NOMO-1 (cell line): ENCODE data around the gene PYGO1.
"Not testable (repeated sequence)": the region's sequence is repeated elsewhere in the genome, so short reads cannot be mapped to it uniquely, and the experiment has no call there.

Source experiments
- DNase-seq, 2 experiments: peaks; one replicate each; lab custom pipeline; 2025; ENCODE audit not compliant: unreplicated experiment in 2 of 2; lab: John Stamatoyannopoulos, UW

Gene PYGO1, protein sequence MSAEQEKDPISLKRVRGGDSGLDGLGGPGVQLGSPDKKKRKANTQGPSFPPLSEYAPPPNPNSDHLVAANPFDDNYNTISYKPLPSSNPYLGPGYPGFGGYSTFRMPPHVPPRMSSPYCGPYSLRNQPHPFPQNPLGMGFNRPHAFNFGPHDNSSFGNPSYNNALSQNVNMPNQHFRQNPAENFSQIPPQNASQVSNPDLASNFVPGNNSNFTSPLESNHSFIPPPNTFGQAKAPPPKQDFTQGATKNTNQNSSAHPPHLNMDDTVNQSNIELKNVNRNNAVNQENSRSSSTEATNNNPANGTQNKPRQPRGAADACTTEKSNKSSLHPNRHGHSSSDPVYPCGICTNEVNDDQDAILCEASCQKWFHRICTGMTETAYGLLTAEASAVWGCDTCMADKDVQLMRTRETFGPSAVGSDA

DNA sequence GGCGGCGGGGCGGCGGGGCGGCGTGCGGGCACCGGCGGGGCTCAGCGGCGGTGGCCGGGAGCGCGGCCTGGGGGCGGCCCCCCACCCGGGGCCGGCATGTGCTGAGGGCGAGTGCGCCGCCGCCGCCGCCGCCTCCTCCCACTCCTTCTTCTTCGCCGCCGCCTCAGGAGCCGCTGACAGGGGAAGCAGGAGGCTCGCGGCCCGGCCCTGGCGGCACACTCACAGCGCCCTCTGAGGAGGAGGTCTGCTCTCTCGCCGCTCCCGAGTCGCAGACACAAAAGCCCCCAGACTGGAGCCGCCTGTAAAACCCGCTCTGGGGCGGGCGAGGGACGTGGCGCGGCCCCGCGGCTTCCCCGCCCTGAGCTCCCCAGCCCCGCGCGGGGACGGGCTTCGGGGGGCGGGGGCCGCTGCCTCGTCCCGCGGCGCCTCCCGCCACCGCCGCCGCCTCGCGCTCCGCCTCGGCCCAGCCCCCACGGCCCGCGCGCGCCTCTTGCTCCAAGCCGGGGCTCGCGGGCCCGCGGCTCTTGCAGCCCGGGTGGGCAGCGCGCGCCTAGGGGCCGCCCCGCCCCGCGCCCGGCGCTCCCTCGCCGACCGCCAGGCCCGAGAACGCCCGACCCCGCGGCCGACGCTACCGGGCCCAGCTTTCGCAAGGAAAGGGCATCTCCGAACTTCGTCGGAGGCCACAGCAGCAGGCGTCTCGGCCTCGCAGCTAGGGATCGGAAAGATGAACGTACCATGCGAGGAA is at the start of gene PYGO1:
Gene PYGO1, minus strand, starts transcription at position 276 of the 745 bp plus-strand sequence. CDS start 462 bp downstream, outside the sequence.
- peak; percentile 18 to 57 for DNase-seq

DNA sequence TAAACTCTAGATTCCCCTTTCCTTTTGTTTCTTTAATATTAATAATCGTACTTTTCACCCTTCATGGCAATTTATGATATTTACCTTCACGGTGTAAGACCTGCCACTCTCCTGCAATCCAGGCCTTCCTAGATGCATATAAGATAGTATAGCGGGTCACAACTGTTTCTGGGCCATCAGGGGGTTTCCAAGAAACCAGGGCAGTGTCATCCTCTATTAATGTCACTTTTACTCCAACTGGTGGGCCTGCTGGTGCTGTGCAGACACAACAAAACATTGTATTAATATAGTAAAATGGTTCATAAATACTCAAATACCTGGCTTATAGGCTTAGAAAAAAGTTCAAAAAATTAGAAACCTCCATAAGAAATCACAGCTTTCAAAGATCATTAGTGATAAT is 48.9 kb upstream of the PYGO1 start:
- DNase-seq = no peak

DNA sequence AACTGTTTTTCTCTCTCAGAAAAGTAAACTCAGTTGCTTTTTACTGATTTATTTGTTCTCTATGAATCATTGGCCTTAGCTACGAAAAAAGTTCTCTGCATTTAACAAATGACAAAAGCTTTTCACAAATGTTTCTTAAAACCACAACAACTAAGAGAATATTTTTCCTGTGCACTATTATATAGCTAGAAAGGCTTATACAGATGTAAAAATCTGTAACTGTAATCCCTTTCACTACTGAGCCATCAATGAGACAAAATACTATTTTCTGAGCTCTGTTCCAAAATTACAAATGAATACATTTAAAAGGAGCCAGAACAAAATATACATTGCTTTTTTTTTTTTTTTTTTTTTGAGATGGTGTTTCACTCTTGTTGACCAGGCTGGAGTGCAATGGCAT is 45.6 kb upstream of the PYGO1 start:
- DNase-seq = no peak

DNA sequence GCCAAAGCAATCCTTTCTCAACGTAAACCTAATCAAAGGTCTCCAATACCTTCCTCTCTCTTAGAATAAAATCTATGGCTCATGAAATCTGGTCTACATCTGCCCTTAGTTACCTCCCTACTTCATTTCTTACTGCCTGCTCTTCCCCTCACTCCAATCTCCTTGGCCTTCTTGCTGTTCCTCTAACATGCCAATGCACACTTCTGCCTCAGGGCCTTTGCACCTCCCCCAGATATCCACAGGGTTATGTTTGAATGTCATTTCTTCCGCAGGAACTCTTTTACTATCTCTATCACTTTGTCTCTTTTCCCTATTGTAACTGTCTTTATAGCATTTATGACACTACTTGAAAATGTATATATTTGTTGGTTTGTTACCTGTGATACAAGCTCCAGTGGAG is 44.3 kb upstream of the PYGO1 start:
- no peak for DNase-seq

DNA sequence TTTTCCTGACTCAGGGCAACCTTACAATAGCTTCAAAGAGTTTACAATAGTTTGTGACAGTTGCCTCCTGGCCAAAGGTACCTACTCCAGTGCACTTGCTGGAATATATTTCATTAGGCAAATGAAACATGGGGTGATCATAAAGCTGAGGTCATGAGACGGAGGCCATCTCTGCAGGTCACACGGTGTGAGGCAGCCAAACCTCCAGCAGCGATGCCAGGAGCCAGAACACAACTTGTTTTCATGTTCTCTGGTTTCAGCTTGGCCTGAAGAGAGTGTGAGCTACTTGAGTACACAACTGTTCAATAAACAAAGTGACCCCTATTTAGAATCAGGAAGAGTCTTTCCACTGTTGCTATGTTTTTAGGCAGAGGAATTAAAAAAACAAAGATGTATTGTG is 42.7 kb upstream of the PYGO1 start:
- no peak for DNase-seq

DNA sequence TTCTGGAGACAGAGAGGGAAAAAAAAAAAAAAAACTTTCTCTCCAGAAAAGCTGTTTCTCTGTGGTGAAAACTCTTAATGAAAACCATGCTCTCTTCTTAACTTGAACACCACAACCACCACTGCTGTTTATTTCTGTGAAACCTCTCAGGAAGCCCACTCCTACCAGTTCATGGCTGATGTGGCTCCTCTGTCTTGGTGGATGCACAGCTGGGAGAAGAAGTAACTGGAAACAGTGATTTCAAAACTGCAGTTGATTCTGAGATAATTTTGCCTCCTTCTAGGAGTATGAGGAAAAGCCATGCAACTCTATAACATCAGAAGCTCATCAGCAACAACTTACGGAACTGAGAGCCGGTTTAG is 40.2 kb upstream of the PYGO1 start:
- DNase-seq = no peak

DNA sequence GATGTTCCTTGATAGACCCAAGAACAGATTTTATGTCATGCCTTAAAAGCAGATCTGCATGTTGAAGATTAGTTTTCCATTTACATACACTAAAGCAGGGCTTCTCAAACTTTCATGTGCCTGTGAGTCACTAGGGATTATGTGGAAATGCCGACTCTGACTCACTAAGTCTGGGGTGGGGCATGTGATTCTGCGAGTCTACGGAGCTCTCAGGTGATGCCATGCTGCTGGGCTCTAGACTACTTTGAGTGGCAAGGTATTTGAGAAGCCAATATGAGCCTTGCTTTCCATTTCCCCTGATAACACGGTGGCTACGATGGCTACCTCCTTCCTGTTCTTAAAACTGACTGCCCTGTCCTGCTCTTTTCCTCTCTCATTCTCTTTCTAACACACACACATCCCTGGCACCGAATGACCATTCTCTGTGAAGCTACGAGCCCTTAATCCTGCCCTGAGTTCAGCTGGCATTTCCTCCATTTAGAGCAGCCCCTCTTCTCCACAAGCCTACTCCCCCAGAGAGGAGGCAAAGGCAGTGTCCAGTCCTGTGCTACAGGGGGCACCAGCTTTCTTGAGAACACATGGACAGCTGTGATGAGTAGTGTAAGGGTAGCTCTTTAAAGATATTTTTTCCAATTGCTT is 39.7 kb upstream of the PYGO1 start:
- peak in 1 of 2 experiments; percentile 47 for DNase-seq

DNA sequence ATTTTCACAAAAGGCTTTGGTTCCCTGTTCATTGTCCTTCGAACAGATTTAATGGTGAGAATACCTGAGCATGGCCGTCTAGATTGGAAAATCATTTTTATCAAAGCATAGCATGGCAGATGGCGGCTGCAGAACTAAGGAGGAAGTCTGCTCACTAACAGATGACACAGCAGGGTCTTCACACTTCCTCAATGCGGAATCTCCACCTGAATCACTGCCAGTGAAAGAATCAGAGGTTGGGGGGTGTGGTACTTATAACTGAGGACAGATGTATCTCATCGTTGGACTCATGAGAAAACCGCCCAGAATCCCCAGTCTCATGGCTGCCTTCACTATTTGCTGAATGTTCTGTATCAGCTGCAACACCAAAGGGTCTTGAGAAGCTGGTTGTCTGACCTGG is 31.6 kb upstream of the PYGO1 start:
- no peak for DNase-seq

DNA sequence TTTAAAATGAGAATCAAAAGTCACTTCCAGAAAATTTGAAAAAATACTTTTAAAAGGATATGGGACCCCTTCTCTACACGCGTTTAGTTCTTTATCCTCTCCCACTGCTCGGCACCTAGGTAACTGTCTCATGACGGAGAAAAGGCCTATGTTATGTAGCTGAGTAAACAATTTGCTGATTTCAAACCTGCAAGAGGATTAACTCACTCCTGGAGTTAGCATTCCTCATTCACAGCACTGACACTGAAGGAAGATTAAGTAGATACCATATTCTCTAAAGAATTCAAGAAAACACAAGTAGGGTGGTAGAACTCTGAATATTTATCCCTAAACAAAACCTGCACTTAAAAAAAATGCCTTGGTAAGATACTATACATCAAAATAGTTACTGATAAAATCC is 30.2 kb upstream of the PYGO1 start:
- no peak for DNase-seq

DNA sequence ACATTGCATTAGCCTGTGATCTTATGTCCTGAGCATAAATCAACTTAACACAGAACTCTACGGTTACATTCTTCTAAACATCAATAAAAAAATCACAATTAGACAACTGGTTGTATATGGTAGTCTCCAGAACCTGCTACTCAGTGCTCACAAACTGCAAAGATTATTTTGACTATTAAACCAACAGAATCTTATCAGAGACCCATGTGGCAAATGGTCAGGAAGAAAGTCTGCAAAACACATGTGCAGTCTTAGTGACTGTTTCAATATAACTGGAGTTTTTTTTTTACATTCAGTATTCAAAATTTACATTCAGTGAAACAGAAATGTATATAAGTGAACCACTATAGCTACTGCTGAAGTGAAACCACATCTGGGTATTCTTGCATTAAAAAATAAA is 27.3 kb upstream of the PYGO1 start:
- DNase-seq = no peak

DNA sequence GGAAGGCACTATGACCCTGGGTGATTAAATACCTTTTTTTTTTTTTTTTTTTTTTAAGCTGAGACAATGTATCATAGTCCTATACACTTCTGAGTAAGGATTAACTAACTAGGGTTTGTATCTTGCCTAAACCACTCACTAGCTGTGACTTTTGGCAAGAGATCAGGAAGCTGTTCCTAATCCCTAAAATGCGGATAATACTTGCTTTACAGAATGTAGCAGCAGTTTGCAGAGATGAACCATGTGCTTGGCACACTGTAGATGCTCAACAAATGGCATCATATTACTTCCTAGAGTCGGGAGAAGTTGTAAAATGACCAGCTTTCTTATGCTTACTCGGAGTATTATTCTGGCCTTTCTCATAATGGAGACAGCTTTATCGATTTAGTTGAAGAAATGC is 25.6 kb upstream of the PYGO1 start:
- no peak for DNase-seq

DNA sequence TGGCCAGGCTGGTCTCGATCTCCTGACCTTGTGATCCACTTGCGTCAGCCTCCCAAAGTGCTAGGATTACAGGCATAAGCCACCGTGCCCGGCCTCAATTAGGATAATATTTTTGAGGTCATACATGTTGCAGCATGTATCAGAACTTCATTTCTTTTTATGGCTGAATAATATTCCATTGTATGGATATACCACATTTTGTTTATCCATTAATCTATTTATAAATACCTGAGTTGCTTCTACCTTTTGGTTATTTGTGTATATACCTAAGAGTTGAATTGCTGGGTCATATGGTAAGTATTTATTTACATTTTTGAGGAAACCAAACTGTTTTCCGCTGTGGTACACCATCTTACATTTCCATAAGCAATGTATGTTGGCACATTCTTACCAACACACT is 18.1 kb upstream of the PYGO1 start:
- no peak for DNase-seq

DNA sequence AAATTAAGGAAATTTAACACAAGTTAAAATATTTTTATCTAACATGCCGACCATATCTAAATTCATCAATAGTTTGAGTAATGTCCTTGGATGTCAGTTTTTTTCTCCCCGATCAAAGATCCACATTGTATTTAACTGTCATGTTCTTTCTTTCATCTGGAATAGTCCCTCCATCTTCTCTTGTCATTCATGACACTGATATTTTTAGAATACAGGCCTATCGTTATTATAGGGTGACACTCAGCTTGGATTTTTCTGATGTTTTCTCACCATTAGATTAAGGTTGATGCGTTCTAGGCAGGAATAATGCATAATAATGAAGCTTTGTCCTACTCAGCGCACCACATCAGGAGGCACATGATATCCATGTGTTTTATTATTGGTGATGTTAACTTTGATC is 13.2 kb upstream of the PYGO1 start:
- DNase-seq = no peak

DNA sequence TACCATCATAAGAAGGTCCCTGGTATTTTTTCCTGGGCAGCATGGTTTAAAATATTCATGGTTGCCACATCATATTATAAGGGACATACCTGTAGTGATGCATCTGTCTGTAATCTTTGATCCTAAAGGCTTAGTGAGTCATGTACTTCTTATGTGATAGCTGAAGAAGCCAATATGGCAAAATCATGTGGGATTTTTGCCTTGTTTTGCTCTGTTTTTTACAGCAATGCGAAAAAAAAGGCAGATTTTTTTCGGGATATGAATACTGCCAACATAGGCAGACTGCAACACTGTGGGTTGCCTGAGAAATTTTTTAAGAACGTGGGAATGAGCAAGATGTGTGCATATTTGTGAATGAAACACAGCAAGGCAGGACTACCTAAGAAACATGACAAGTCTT is 11.3 kb upstream of the PYGO1 start:
- DNase-seq = no peak

DNA sequence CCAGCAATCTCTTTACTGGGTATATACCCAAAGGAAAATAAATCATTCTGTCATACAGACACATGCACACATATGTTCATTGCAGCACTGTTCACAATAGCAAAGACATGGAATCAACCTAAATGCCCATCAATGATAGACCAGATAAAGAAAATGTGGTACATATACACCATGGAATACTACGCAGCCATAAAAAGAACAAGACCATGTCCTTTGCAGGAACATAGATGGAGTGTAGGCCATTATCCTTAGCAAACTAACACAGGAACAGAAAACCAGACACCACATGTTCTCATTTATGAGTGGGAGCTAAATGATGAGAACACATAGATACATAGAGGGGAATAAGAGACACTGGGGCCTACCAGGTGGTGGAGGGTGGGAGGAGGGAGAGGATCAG is 4.9 kb upstream of the PYGO1 start:
- not testable (repeated sequence) for DNase-seq

DNA sequence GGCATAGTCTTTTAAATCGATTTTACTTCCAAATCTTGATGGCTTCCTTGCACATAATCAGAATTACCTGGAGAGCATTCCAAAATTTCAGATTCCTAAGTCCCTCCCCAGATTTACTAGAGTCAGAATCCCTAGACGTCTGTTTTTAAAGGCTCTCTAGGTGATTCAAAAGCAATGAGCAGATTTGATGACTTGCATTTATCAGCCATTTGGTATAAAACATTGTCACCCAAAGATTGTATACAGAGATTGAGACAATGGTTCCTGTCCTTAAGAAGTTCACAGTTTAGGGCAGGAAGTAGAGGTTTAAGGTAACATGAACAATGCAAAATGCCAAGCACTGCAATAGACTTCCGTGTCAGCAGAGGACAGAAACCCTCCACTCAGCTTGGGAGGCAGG is 2.6 kb upstream of the PYGO1 start:
- no peak for DNase-seq

DNA sequence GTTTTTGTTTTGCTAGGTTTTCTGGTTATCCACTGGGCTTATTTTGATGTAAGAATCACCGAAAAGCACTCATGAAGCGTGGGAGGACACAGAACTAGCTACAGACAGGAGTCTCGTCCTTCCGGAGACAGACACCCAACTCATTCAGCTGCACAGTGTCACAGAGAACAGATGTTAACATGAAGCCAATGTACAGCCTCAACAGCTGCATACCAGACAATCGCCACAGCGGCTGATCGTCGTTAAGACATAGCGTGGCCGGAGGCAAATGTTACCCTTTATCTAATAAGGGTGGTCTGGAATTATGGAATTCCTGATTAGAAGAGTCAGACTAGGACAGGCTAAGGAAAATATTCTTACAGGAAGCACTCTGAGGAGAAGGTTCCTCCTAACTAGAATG is 1.1 kb upstream of the PYGO1 start:
- no peak for DNase-seq

DNA sequence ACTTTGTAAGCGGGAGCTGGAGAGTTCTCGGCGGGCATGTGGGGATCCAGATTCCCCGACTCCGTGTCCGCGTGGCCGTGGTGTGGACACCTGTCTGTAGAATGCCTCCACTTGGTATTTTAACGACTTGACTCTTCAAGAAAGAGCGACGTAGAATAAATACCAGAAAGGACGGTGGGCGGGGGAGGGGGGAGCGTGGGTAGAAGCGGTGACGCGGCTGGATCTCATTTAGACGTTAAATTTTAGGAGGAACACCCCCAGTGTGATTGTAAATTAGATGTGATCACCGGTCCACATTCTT is 620 bp upstream of the PYGO1 start:
- DNase-seq = no peak

DNA sequence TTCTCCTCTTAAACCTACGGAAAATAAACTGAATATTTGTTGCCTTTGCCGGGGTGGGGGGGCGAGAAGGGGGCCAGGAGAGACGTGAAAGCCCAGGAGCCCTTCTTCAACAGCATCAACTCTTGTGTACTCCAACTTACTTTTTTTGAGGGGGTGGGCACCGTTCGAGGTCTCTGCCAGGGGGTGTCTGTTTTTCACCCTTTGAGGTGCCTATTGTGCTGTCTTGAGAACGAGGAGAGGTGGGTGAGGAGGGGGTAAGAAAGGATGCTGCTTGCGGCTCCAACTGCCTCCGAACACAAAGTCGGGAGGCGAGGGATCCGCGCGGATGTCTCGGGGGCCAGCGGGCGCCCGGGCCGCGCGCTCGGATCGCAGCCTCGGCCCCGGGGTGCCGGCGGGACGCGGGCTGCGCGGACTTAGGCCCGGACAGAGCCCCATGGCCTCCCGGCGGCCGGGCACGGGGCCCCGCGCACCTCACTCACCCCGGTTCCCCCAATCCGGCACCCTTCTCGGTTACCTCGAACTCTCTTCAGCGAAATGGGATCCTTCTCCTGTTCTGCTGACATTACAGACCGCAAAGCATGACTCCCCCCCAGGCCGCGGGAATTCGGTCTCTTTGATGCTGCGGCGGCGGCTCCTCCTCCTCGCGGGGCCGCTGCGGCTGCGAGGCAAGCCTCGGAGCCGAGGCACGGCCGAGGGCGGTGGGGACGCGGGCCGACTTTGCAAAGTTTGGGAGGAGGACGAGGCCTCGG is 650 bp downstream of the PYGO1 start:
- DNase-seq = no peak

DNA sequence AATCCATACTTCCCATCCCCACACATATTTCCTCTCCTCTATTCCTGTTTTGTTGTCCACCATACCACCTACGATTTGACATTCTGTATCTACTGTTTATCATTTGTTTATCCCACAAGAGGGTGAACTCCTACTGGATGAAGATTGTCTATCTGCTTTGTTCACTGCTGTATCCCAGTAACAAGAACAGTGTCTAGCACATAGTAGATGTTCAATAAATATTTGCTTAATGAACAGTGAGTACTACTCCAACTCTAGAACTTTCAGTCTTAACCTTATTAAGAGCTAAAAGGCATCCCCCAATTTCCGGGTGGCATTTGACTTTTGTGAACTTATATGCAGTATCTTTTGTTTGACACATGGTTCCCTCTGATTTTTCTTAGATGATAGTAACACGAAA is 1.3 kb downstream of the PYGO1 start:
- no peak for DNase-seq

DNA sequence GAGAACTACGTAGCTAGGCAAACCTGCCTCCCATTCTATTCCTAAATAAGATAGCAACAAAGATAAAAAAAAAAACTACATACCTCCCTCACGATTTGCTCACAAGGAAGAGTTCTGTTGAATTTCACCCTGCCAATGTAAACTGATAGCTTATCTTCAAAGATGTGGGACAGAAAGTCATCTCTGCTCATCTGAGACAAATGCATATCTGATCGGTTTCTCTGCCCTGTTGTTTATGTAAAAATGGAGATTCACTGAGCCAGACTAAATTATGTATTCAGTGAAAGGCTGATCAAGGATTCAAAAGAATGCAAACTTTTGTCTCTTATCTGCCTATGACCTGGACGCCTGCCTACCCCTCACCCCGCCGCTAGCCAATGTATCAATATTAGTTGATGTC is 11.2 kb downstream of the PYGO1 start:
- DNase-seq = no peak
